Measurements from ENCODE around the gene RELN.

- no peak for TF ChIP-seq CTCF (IDR thresholded peaks at IDR 0.05)
- no peak for TF ChIP-seq POLR2A (IDR thresholded peaks at IDR 0.05)
Measured at GRCh38 chr7:103613655-103614642, 375.5 kb downstream of the RELN start.

All from heart left ventricle (tissue), 13 donors.